A549 (cell line): Measurements from ENCODE around the gene ZBTB12.

Experiments
- CHD4 ChIP-seq: fragments of 200-600 bp; sonication (generic); IDR thresholded peaks from 2 replicates; pipeline ENCODE4 v1.6.1; 2016; ENCODE audit warnings: antibody characterized with exemption, mild to moderate bottlenecking, borderline replicate concordance
- EP300 ChIP-seq, 2 experiments: fragments of >200 bp; sonication (Bioruptor Twin); formaldehyde crosslinking; IDR thresholded peaks; 2 replicates in 1 of 2; 3 replicates in 1 of 2; pipeline ENCODE4 v1.6.1; 2016 to 2017
- ESRRA ChIP-seq: fragments of 150-350 bp; IDR thresholded peaks from 2 replicates; pipeline ENCODE4 v1.6.1; 2014; ENCODE audit warnings: mild to moderate bottlenecking, low read length, borderline replicate concordance
- FOSL2 ChIP-seq, 2 experiments: fragments of 450-650 bp in 1 of 2; fragments of >200 bp in 1 of 2; sonication (Bioruptor Twin) in 1 of 2; formaldehyde crosslinking; IDR thresholded peaks; 2 replicates each; pipeline versions ENCODE4 v1.5.0 to v1.6.1; 2016 to 2020; ENCODE audit warnings: mild to moderate bottlenecking in 1 of 2, moderate library complexity in 1 of 2
- HDAC2 ChIP-seq: fragments of 200-600 bp; sonication (generic); IDR thresholded peaks from 2 replicates; pipeline ENCODE4 v1.6.1; 2016
- MAFK ChIP-seq: fragments of 450-650 bp; IDR thresholded peaks from 2 replicates; pipeline ENCODE4 v1.6.1; 2014; ENCODE audit not compliant: partially characterized antibody
- MAZ ChIP-seq: fragments of 150-350 bp; IDR thresholded peaks from 2 replicates; pipeline ENCODE4 v1.6.1; 2014; ENCODE audit warnings: antibody characterized with exemption, low read depth, low read length, borderline replicate concordance
- SMC3 ChIP-seq: fragments of >200 bp; sonication (Bioruptor Twin); formaldehyde crosslinking; IDR thresholded peaks from 3 replicates; pipeline ENCODE4 v1.6.1; 2018; ENCODE audit warnings: inconsistent platforms
- SREBF2 ChIP-seq: fragments of 450-650 bp; IDR thresholded peaks from 2 replicates; pipeline ENCODE4 v1.6.1; 2014; ENCODE audit warnings: mild to moderate bottlenecking, moderate library complexity
- TF ChIP-seq, protein P1 (sequence below): fragments of >200 bp; sonication (Bioruptor Twin); formaldehyde crosslinking; IDR thresholded peaks from 3 replicates; pipeline ENCODE4 v1.5.1; 2016
- TF ChIP-seq, protein P2 (sequence below): fragments of >200 bp; sonication (Bioruptor Twin); formaldehyde crosslinking; IDR thresholded peaks from 3 replicates; pipeline ENCODE4 v1.6.1; 2016
- TF ChIP-seq, protein P3 (sequence below): fragments of 150-350 bp; IDR thresholded peaks from 2 replicates; pipeline ENCODE4 v1.6.1; 2014; ENCODE audit warnings: low read depth, mild to moderate bottlenecking, low read length
- TF ChIP-seq, protein P4 (sequence below): IDR thresholded peaks from 2 replicates; pipeline ENCODE4 v1.6.1; 2012
- TF ChIP-seq, protein P5 (sequence below): fragments of 450-650 bp; IDR thresholded peaks from 2 replicates; pipeline ENCODE4 v1.6.1; 2014; ENCODE audit warnings: antibody characterized with exemption

DNA sequence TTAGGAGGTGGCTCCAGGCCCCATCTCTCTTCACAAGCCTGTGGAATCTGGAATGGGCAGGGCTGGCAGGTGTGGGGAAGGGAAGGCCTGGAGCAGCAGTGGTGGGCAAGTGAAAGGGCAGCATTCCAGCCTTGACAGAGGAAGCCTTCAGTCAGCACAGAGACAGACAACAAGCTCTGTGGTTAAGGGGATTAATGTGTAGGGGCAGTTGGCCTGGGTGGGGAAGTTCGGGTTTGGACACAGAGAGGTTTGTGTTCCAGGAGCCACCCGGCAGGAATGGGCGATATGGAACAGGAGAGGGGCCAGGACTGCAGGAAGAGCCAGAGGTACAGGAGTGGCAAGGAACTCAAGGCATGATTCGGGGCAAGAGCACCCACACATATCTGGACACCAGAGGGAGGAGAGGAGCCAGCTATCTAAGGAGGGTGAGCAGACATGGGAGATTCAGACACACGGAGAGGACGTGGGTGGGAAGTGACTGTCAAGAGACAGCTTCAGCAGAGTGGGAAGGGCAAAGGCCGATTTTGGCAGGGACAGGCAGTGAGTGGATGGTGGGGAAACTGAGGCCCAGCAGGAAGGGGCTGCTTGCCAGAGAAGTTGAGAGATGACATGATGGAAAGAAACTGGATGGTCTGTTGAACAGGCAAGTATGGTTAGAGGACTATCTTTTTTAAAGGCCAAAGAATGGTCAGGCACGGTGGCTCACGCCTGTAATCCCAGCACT lies 20.6 kb downstream of the ZBTB12 start:
- TF ChIP-seq, protein P1, sequence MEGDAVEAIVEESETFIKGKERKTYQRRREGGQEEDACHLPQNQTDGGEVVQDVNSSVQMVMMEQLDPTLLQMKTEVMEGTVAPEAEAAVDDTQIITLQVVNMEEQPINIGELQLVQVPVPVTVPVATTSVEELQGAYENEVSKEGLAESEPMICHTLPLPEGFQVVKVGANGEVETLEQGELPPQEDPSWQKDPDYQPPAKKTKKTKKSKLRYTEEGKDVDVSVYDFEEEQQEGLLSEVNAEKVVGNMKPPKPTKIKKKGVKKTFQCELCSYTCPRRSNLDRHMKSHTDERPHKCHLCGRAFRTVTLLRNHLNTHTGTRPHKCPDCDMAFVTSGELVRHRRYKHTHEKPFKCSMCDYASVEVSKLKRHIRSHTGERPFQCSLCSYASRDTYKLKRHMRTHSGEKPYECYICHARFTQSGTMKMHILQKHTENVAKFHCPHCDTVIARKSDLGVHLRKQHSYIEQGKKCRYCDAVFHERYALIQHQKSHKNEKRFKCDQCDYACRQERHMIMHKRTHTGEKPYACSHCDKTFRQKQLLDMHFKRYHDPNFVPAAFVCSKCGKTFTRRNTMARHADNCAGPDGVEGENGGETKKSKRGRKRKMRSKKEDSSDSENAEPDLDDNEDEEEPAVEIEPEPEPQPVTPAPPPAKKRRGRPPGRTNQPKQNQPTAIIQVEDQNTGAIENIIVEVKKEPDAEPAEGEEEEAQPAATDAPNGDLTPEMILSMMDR: no peak
- TF ChIP-seq MAFK (no peak), ESRRA (no peak), EP300 (IDR thresholded peaks at IDR 0.05) (no peak), MAZ (no peak), SREBF2 (no peak), CHD4 (no peak), SMC3 (no peak), HDAC2 (no peak), FOSL2 (IDR thresholded peaks at IDR 0.05) (no peak), FOSL2 (CRISPR knock-in tag; IDR thresholded peaks at IDR 0.05) (no peak)
- TF ChIP-seq, protein P2, sequence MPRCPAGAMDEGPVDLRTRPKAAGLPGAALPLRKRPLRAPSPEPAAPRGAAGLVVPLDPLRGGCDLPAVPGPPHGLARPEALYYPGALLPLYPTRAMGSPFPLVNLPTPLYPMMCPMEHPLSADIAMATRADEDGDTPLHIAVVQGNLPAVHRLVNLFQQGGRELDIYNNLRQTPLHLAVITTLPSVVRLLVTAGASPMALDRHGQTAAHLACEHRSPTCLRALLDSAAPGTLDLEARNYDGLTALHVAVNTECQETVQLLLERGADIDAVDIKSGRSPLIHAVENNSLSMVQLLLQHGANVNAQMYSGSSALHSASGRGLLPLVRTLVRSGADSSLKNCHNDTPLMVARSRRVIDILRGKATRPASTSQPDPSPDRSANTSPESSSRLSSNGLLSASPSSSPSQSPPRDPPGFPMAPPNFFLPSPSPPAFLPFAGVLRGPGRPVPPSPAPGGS: no peak
- TF ChIP-seq, protein P3, sequence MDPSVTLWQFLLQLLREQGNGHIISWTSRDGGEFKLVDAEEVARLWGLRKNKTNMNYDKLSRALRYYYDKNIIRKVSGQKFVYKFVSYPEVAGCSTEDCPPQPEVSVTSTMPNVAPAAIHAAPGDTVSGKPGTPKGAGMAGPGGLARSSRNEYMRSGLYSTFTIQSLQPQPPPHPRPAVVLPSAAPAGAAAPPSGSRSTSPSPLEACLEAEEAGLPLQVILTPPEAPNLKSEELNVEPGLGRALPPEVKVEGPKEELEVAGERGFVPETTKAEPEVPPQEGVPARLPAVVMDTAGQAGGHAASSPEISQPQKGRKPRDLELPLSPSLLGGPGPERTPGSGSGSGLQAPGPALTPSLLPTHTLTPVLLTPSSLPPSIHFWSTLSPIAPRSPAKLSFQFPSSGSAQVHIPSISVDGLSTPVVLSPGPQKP: no peak
- TF ChIP-seq, protein P4, sequence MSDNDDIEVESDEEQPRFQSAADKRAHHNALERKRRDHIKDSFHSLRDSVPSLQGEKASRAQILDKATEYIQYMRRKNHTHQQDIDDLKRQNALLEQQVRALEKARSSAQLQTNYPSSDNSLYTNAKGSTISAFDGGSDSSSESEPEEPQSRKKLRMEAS: no peak
- TF ChIP-seq, protein P5, sequence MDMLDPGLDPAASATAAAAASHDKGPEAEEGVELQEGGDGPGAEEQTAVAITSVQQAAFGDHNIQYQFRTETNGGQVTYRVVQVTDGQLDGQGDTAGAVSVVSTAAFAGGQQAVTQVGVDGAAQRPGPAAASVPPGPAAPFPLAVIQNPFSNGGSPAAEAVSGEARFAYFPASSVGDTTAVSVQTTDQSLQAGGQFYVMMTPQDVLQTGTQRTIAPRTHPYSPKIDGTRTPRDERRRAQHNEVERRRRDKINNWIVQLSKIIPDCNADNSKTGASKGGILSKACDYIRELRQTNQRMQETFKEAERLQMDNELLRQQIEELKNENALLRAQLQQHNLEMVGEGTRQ: no peak
